H1 (cell line): ENCODE data around the gene EN2. TPM values are rescaled to one million over a fixed set of nuclear protein-coding genes. Genes with fewer than 3 reads are reported as not detected.

Source experiments
- CTCF ChIA-PET: fragments of 300-600 bp; sonication (Branson Sonifier 250); formaldehyde crosslinking; loops from one replicate; lab custom pipeline; 2021; ENCODE audit not compliant: partially characterized antibody; lab: Charles Lee
- POLR2A ChIA-PET: fragments of 300-600 bp; sonication (Branson Sonifier 250); formaldehyde crosslinking; loops from one replicate; lab custom pipeline; 2021; ENCODE audit warnings: inconsistent platforms; ENCODE audit not compliant: partially characterized antibody; lab: Charles Lee
- DNase-seq, 2 experiments: peaks; one replicate each; pipeline versions ENCODE4 v3.0.0 to v3.0.0-alpha.2; 2010 to 2022; ENCODE audit warnings: low spot score in 2 of 2, low read depth in 1 of 2, mixed read lengths in 1 of 2
- FAIRE-seq: peaks from 2 replicates; lab custom pipeline; 2011; peaks lifted over from hg19 to GRCh38; lab: Jason Lieb, UNC
- H2AFZ ChIP-seq: 2 replicates; pipeline ENCODE4 v1.8.1; 2012; ENCODE audit warnings: low read length, inconsistent platforms
- H2AK5ac ChIP-seq: 2 replicates; pipeline ENCODE4 v1.6.1; 2013; ENCODE audit warnings: low read depth, low read length
- H2BK120ac ChIP-seq: replicated peaks from 2 replicates; pipeline ENCODE3; 2013; ENCODE audit warnings: low read depth, low read length, inconsistent platforms
- H2BK12ac ChIP-seq: 2 replicates; pipeline ENCODE4 v1.6.1; 2013; ENCODE audit warnings: low read depth, low read length
- H2BK15ac ChIP-seq: 2 replicates; pipeline ENCODE4 v1.6.1; 2013; ENCODE audit warnings: low read length
- H2BK20ac ChIP-seq: 2 replicates; pipeline ENCODE4 v1.6.1; 2013; ENCODE audit warnings: low read length
- H2BK5ac ChIP-seq: 2 replicates; pipeline ENCODE4 v1.6.1; 2013; ENCODE audit warnings: low read depth, low read length
- H3K14ac ChIP-seq: 2 replicates; pipeline ENCODE4 v1.6.1; 2013; ENCODE audit warnings: inconsistent platforms; ENCODE audit not compliant: insufficient read length
- H3K18ac ChIP-seq: 2 replicates; pipeline ENCODE4 v1.6.1; 2013; ENCODE audit warnings: low read length; ENCODE audit errors: extremely low read depth
- H3K23ac ChIP-seq: 2 replicates; pipeline ENCODE4 v1.6.1; 2013; ENCODE audit warnings: inconsistent platforms; ENCODE audit not compliant: insufficient read length
- H3K23me2 ChIP-seq: 2 replicates; pipeline ENCODE4 v1.6.1; 2013; ENCODE audit warnings: low read depth, low read length
- H3K27ac ChIP-seq: 2 replicates; pipeline ENCODE4 v1.6.1; 2011; ENCODE audit warnings: low read depth, low read length, inconsistent platforms
- H3K27me3 ChIP-seq, 4 experiments: replicated peaks in 1 of 4; 1 replicate in 1 of 4; 2 replicates in 3 of 4; pipeline versions ENCODE4 v1.6.1 to v1.8.1; 2011 to 2013; ENCODE audit warnings: low read length in 3 of 4, mild to moderate bottlenecking in 3 of 4, inconsistent platforms in 2 of 4, mixed read lengths in 2 of 4, moderate library complexity in 1 of 4; ENCODE audit not compliant: control insufficient read depth in 3 of 4, insufficient read depth in 3 of 4; ENCODE audit errors: extremely low read depth in 1 of 4
- H3K36me3 ChIP-seq, 4 experiments: 2 replicates each; pipeline versions ENCODE4 v1.6.1 to v1.8.1; 2011 to 2013; ENCODE audit warnings: mild to moderate bottlenecking in 4 of 4, low read length in 3 of 4, moderate library complexity in 2 of 4, control low read depth in 1 of 4, inconsistent platforms in 1 of 4; ENCODE audit not compliant: insufficient read depth in 4 of 4, control insufficient read depth in 2 of 4
- H3K4ac ChIP-seq: replicated peaks from 2 replicates; pipeline ENCODE3; 2013; ENCODE audit warnings: low read length, low read depth, mixed read lengths, inconsistent platforms; ENCODE audit not compliant: insufficient read length
- H3K4me1 ChIP-seq, 4 experiments: replicated peaks in 1 of 4; 1 replicate in 1 of 4; 2 replicates in 3 of 4; pipeline versions ENCODE4 v1.6.1 to v1.8.1; 2011 to 2013; ENCODE audit warnings: low read length in 3 of 4, inconsistent platforms in 2 of 4, mixed read lengths in 1 of 4; ENCODE audit not compliant: insufficient read depth in 4 of 4, control insufficient read depth in 3 of 4
- H3K4me2 ChIP-seq, 2 experiments: 2 replicates each; pipeline versions ENCODE4 v1.6.1 to v1.8.1; 2011 to 2013; ENCODE audit warnings: low read depth in 2 of 2, low read length in 2 of 2, control low read depth in 1 of 2, inconsistent platforms in 1 of 2, mild to moderate bottlenecking in 1 of 2; ENCODE audit not compliant: insufficient read depth in 1 of 2
- H3K4me3 ChIP-seq, 4 experiments: fragments of 200-600, 300-600 bp in 1 of 4; sonication (generic), shearing (Covaris generic), sonication (Bioruptor Twin) in 1 of 4; 2 replicates each; pipeline versions ENCODE4 v1.5.1 to v1.8.1; 2011 to 2016; ENCODE audit warnings: low read length in 4 of 4, low read depth in 3 of 4, control low read depth in 2 of 4, inconsistent platforms in 2 of 4, mild to moderate bottlenecking in 2 of 4, mixed read lengths in 1 of 4, moderate library complexity in 1 of 4; ENCODE audit not compliant: insufficient read depth in 2 of 4; ENCODE audit errors: extremely low read depth in 1 of 4
- H3K56ac ChIP-seq: replicated peaks from 2 replicates; pipeline ENCODE3; 2013; ENCODE audit warnings: low read depth, mild to moderate bottlenecking, mixed read lengths, low read length, inconsistent platforms; ENCODE audit not compliant: insufficient read length
- H3K79me1 ChIP-seq: 2 replicates; pipeline ENCODE4 v1.6.1; 2013; ENCODE audit warnings: low read depth, low read length, control low read depth
- H3K79me2 ChIP-seq, 2 experiments: 2 replicates each; pipeline versions ENCODE4 v1.6.1 to v1.8.1; 2012 to 2013; ENCODE audit warnings: low read length in 2 of 2, mild to moderate bottlenecking in 2 of 2, inconsistent platforms in 1 of 2; ENCODE audit not compliant: insufficient read depth in 2 of 2, control insufficient read depth in 1 of 2
- H3K9ac ChIP-seq, 4 experiments: replicated peaks in 1 of 4; 1 replicate in 1 of 4; 2 replicates in 3 of 4; pipeline versions ENCODE4 v1.6.1 to v1.8.1; 2011 to 2013; ENCODE audit warnings: low read depth in 3 of 4, low read length in 3 of 4, control low read depth in 2 of 4, mild to moderate bottlenecking in 2 of 4, moderate library complexity in 2 of 4, inconsistent platforms in 1 of 4; ENCODE audit errors: extremely low read depth in 1 of 4
- H3K9me3 ChIP-seq, 2 experiments: 2 replicates each; pipeline versions ENCODE4 v1.6.1 to v1.8.1; 2012 to 2013; ENCODE audit warnings: mild to moderate bottlenecking in 2 of 2, moderate library complexity in 2 of 2, control low read depth in 1 of 2, inconsistent platforms in 1 of 2, low read depth in 1 of 2, low read length in 1 of 2, mixed read lengths in 1 of 2; ENCODE audit not compliant: insufficient read depth in 2 of 2
- H4K20me1 ChIP-seq, 2 experiments: replicated peaks in 1 of 2; 2 replicates each; pipeline versions ENCODE3 to v1.8.1; 2011 to 2013; ENCODE audit warnings: inconsistent platforms in 2 of 2, low read length in 2 of 2, mild to moderate bottlenecking in 1 of 2; ENCODE audit not compliant: insufficient read depth in 2 of 2, control insufficient read depth in 1 of 2
- H4K5ac ChIP-seq: 2 replicates; pipeline ENCODE4 v1.6.1; 2013; ENCODE audit warnings: low read length, low read depth, mixed read lengths, inconsistent platforms; ENCODE audit not compliant: insufficient read length
- H4K8ac ChIP-seq: 2 replicates; pipeline ENCODE4 v1.8.0; 2013; ENCODE audit warnings: mild to moderate bottlenecking, moderate library complexity, low read length, inconsistent platforms; ENCODE audit not compliant: insufficient read depth; ENCODE audit errors: extremely low read depth
- H4K91ac ChIP-seq: replicated peaks from 2 replicates; pipeline ENCODE3; 2013; ENCODE audit warnings: low read length, mixed read lengths, inconsistent platforms; ENCODE audit not compliant: insufficient read length
- CBX5 ChIP-seq: fragments of 300-800, 300-1000 bp; sonication (generic); IDR thresholded peaks from 2 replicates; pipeline ENCODE4 v1.7.1; 2016; ENCODE audit warnings: antibody characterized with exemption, low read length, low read depth
- CHD2 ChIP-seq: IDR thresholded peaks from 2 replicates; pipeline ENCODE4 v1.6.1; 2012; ENCODE audit warnings: low read length, improper control_type of control experiment
- CTBP2 ChIP-seq: IDR thresholded peaks from 2 replicates; pipeline ENCODE4 v1.7.0; 2011; ENCODE audit warnings: borderline replicate concordance, mild to moderate bottlenecking, moderate library complexity, mixed read lengths, low read length; ENCODE audit not compliant: insufficient read depth, insufficient read length
- JUN ChIP-seq: IDR thresholded peaks from 2 replicates; pipeline ENCODE4 v1.6.1; 2011; ENCODE audit warnings: low read depth, mild to moderate bottlenecking, improper control_type of control experiment, low read length
- KDM1A ChIP-seq: fragments of 200-600, 300-600 bp; sonication (generic); IDR thresholded peaks from 2 replicates; pipeline ENCODE4 v1.7.1; 2016; ENCODE audit warnings: mild to moderate bottlenecking, low read length, borderline replicate concordance
- NANOG ChIP-seq: IDR thresholded peaks from 2 replicates; pipeline ENCODE4 v1.6.1; 2011; ENCODE audit warnings: low read length, low read depth, mild to moderate bottlenecking, inconsistent platforms; ENCODE audit not compliant: insufficient read depth, poor library complexity, severe bottlenecking
- POLR2AphosphoS5 ChIP-seq: IDR thresholded peaks from 2 replicates; pipeline ENCODE4 v1.6.1; 2011; ENCODE audit warnings: low read depth, low read length
- TAF7 ChIP-seq: optimal IDR thresholded peaks from 2 replicates; pipeline ENCODE3; 2011; ENCODE audit warnings: low read depth, mild to moderate bottlenecking, inconsistent platforms, low read length, moderate library complexity, borderline replicate concordance
- WGBS, 2 experiments: shearing (Covaris generic) in 1 of 2; methylation state at CpG; one replicate each; pipeline versions ENCODE4 v1.1.6 to v1.1.7; 2013 to 2015; ENCODE audit warnings: low lambda C conversion rate in 2 of 2, mixed read lengths in 2 of 2, inconsistent platforms in 1 of 2, low coverage in 1 of 2, missing lambda C conversion rate in 1 of 2; ENCODE audit not compliant: insufficient replicate concordance in 2 of 2, insufficient coverage in 1 of 2, insufficient read length in 1 of 2; ENCODE audit errors: extremely low coverage in 1 of 2, missing lambda C conversion rate in 1 of 2; 5-methylcytosine and 5-hydroxymethylcytosine counted together
- polyA plus RNA-seq, 7 experiments: library from polyadenylated mRNA; depleted of rRNA in 3 of 7; stranded (reverse) in 5 of 7; unstranded in 2 of 7; fragments of >200 nt in 5 of 7; fragments of 200-250 nt in 2 of 7; gene quantifications; 1 replicate in 5 of 7; 2 replicates in 1 of 7; 4 replicates in 1 of 7; pipeline versions ENCODE4 v1.2.1 to v1.2.3, GENCODE V29; 2011 to 2013; ENCODE audit warnings: missing spikeins in 2 of 7, mixed read lengths in 2 of 7
- total RNA-seq: library from RNA; stranded (reverse); fragmentation: NEBNext Ultra II Directional; extraction: Animal tissue kit (Norgen Biotek cat#: 25700); gene quantifications from 2 replicates; pipeline ENCODE4 v1.2.1, GENCODE V29; 2021

The EN2 gene
- total and polyA plus RNA-seq, 2 of the 8 experiments (the other 6 are each of a cell fraction or from before 2014, with no cell fraction given) = not detected

DNA sequence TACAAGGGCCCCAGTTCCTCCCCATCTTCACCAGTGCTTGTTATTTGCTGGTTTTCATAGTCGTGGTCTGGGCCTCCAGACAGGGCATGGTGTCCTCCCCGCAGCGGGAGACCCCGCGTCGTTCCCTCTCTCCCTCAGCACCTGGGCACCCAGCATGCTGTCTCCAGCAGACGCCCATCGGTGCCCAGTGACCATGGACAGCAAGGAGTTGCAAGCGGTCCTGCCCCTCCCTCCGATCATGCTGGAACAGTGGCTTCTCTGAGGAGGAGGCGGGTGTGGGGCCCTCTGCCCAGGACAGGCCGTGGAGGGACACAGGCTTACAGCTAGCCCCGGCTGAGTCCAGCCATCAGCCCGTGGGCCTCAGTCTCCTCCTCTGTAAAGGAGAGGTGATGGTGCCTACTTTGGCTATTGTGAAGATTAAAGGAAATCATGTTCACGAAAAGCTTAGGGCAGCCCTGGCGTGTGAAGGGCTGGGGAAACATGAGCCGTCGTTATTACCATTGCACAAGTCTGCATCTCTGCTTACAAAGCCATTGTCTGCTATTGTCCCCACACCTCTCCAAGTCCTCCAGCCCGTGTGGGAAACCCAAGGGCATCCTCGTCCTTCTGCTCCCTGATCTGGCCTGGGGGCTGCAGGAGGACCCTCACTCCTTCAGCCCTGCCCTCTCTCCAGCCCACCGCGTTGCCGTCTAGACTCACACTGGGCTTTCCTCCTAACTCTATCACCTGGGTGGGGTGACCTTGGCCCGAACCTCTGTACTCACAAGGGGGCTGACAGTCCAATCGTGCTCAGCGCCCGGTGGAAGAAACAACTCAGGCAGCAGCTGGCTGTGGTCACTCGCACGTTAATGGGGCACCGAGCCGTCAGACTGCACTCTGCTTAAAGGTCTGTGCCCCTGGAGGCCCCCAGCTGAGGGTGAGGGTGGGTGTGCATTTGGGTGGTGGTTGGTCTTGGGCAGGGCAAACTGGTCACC lies 29.9 kb downstream of the EN2 start:
- Histone ChIP-seq H4K8ac (no peak overlapping the region), H2BK20ac (no peak overlapping the region), H3K56ac (no peak overlapping the region), H4K91ac (no peak overlapping the region), H2BK12ac (no peak overlapping the region), H2AK5ac (no peak overlapping the region), H3K14ac (no peak overlapping the region), H3K4me1 (peaks cover 0 to 20% (median 15%) of the 10 kb centered on the region in 4 experiments; a peak in 6 of 7 replicates), H3K79me2 (no peaks in the 10 kb centered on the region), H2BK5ac (no peak overlapping the region), H2AFZ (no peak overlapping the region), H3K79me1 (no peaks in the 10 kb centered on the region), H3K36me3 (no peaks in the 10 kb centered on the region), H3K23me2 (peaks cover 3% of the 10 kb centered on the region; the same call in 1 of the 2 replicates), H3K4ac (no peak overlapping the region), H3K9me3 (no peaks in the 10 kb centered on the region), H3K27ac (no peak overlapping the region), H2BK15ac (no peak overlapping the region), H3K9ac (no peak overlapping the region), H3K27me3 (peaks cover 15 to 82% (median 62%) of the 10 kb centered on the region in 4 experiments), H3K23ac (no peak overlapping the region), H3K18ac (no peak overlapping the region), H4K20me1 (peaks cover 0 to 3% of the 10 kb centered on the region in 2 experiments), H3K4me3 (no peak overlapping the region), H2BK120ac (no peak overlapping the region), H3K4me2 (no peak overlapping the region), H4K5ac (no peak overlapping the region)
- FAIRE-seq (no peak), DNase-seq (no peak)
- CTCF ChIA-PET = interaction anchor here (0.6 to 1.6 kb wide), 6 partner anchors 15 to 272 kb away, joined by 3 to 4 read pairs (median 4); no protein-coding TSS in a partner anchor
- POLR2A ChIA-PET = interaction anchor here (0.9 to 1.5 kb wide), 2 partner anchors 10 to 44 kb away, joined by 3 to 4 read pairs; no protein-coding TSS in a partner anchor
- WGBS, 2 experiments = 85% methylated on average over 31 of the region's 31 CpGs; no CpG with 5 or more reads in 1 of the 2 experiments
- TF ChIP-seq JUN = no peak
- TF ChIP-seq TAF7 = no peak
- no peak for TF ChIP-seq KDM1A
- TF ChIP-seq CTBP2 = no peak
- no peak for TF ChIP-seq CBX5
- no peak for TF ChIP-seq POLR2AphosphoS5
- TF ChIP-seq CHD2 = no peak
- TF ChIP-seq NANOG = no peak
